ENCODE measurements around the gene ADH1B.

Gene ADH1B

GRCh38 chr4:99273704-99274103, 47.5 kb downstream of the ADH1B start:
- DNase-seq (ENCODE audit: low read depth), result no peak
- no peak overlapping the region for H3K4me3 ChIP-seq (ENCODE audit: low read depth, low read length)

GRCh38 chr4:99264927-99265326, 56.3 kb downstream of the ADH1B start:
- no peak overlapping the region for H3K4me3 ChIP-seq (ENCODE audit: low read depth, low read length)
- DNase-seq (ENCODE audit: low read depth), result no peak

All from skeletal muscle cell (primary cell).